Measurements from ENCODE around the gene UCHL3. TPM values are rescaled to one million over a fixed set of nuclear protein-coding genes. Genes with fewer than 3 reads are reported as not detected.
A peak's percentile ranks its signal among the peaks of the same experiment; 100 is the strongest.

UCHL3 gene
- total and polyA plus RNA-seq, 10 of the 15 experiments (the other 5 are each of a cell fraction or from before 2014, with no cell fraction given): 52.5 to 179 (median 104) TPM

- TF ChIP-seq IKZF2 (IDR thresholded peaks at IDR 0.05): peak; percentile 36 to 39; a peak in 2 of 4 replicates
- TF ChIP-seq SMC3 (IDR thresholded peaks at IDR 0.05; ENCODE audit: borderline replicate concordance, low read length): no peak
- TF ChIP-seq JUND (IDR thresholded peaks at IDR 0.05; ENCODE audit: low read depth, low read length): no peak
- no peak for TF ChIP-seq CHD4 (IDR thresholded peaks at IDR 0.05)
- no peak for TF ChIP-seq ZNF384 (IDR thresholded peaks at IDR 0.05; ENCODE audit: borderline replicate concordance, low read depth, low read length)
- TF ChIP-seq LARP7 (IDR thresholded peaks at IDR 0.05): no peak
- no peak for TF ChIP-seq EP300 (IDR thresholded peaks at IDR 0.05; ENCODE audit: borderline replicate concordance in 1 of 2, control insufficient read depth in 1 of 2, low read depth in 2 of 2, low read length in 2 of 2)
- no peak for TF ChIP-seq EZH2 (IDR thresholded peaks at IDR 0.05; ENCODE audit: borderline replicate concordance, control insufficient read depth, low read depth, low read length)
Measured at GRCh38 chr13:75514080-75514995, 35.3 kb upstream of the UCHL3 start (continued).

- BruUV-seq (replicated peaks): no TSS peak
- H3K27me3 ChIP-seq (replicated peaks in 1 of 2; ENCODE audit: control insufficient read depth in 2 of 2, insufficient read depth in 2 of 2, low read length in 1 of 2): no peaks in the 10 kb centered on the region
- 80% methylated on average over 24 of the region's 30 CpGs for WGBS (ENCODE audit: insufficient coverage, insufficient replicate concordance, low lambda C conversion rate, missing lambda C conversion rate)
- FAIRE-seq (no peak), DNase-seq (ENCODE audit: low read depth, low spot score) (no peak), ATAC-seq (no peak)
- in situ Hi-C loops (cut with MboI): no loop called here
- no peaks in the 10 kb centered on the region for H3K79me2 ChIP-seq (ENCODE audit: control insufficient read depth, insufficient read depth, low read length)
- no peak overlapping the region for H3K9ac ChIP-seq (ENCODE audit: control insufficient read depth, insufficient read depth, low read length)
- SMC1A ChIA-PET (ENCODE audit: uncharacterized antibody, unreplicated experiment): interaction anchor here (1.2 kb wide), 1 partner anchor 9 kb away, joined by 3 read pairs; no protein-coding TSS in a partner anchor
- H4K20me1 ChIP-seq (ENCODE audit: control insufficient read depth, insufficient read depth): no peaks in the 10 kb centered on the region
- intact Hi-C loops (cut with micrococcal nuclease; ENCODE audit: unreplicated experiment): no loop called here
- H3K4me2 ChIP-seq (ENCODE audit: control insufficient read depth, insufficient read depth): no peak overlapping the region
- RAD21 ChIA-PET (ENCODE audit: unreplicated experiment): no interaction called here
- no peak overlapping the region for H3K4me3 ChIP-seq
- H2AFZ ChIP-seq (ENCODE audit: control insufficient read depth, low read depth, low read length): no peak overlapping the region
- CTCF ChIA-PET: interaction anchor here (0.6 to 1.3 kb wide), 3 partner anchors 9 to 1484 kb away, joined by 3 to 4 read pairs (median 3); no protein-coding TSS in a partner anchor
- H3K36me3 ChIP-seq (ENCODE audit: control insufficient read depth in 2 of 2, insufficient read depth in 2 of 2, low read length in 1 of 2): no peaks in the 10 kb centered on the region
- H3K9me3 ChIP-seq (replicated peaks; ENCODE audit: control insufficient read depth, insufficient read depth, low read length): peaks cover 17% of the 10 kb centered on the region; the same call in 2 of the 3 replicates
- H3K27ac ChIP-seq (ENCODE audit: control insufficient read depth, insufficient read depth): no peak overlapping the region
- POLR2A ChIA-PET: no interaction called here
- peaks cover 12% of the 10 kb centered on the region; the same call in 1 of the 2 replicates for H3K4me1 ChIP-seq (ENCODE audit: control insufficient read depth, insufficient read depth, low read length)
- TF ChIP-seq USF2 (IDR thresholded peaks at IDR 0.05; ENCODE audit: borderline replicate concordance, low read depth, low read length): no peak
- no peak for TF ChIP-seq RAD51 (IDR thresholded peaks at IDR 0.05)
- TF ChIP-seq KDM1A (IDR thresholded peaks at IDR 0.05; ENCODE audit: borderline replicate concordance): no peak
- TF ChIP-seq HDAC2 (IDR thresholded peaks at IDR 0.05): no peak
- TF ChIP-seq KLF5 (IDR thresholded peaks at IDR 0.05; ENCODE audit: partially characterized antibody): no peak
- no peak for TF ChIP-seq NKRF (conservative IDR thresholded peaks at IDR 0.05)
- TF ChIP-seq WRNIP1 (IDR thresholded peaks at IDR 0.05; ENCODE audit: borderline replicate concordance, low read depth, low read length): no peak
- TF ChIP-seq RB1 (IDR thresholded peaks at IDR 0.05; ENCODE audit: borderline replicate concordance): no peak
- no peak for TF ChIP-seq PKNOX1 (IDR thresholded peaks at IDR 0.05)
- no peak for TF ChIP-seq RUNX3 (IDR thresholded peaks at IDR 0.05; ENCODE audit: low read length)
- no peak for TF ChIP-seq SMAD5 (IDR thresholded peaks at IDR 0.05; ENCODE audit: low read depth)
Measured at GRCh38 chr13:75518439-75519088, 31.0 kb upstream of the UCHL3 start.
